SK-N-SH (cell line): Measurements from ENCODE around the gene MVB12B. TPM values are rescaled to one million over a fixed set of nuclear protein-coding genes. Genes with fewer than 3 reads are reported as not detected.
A peak's percentile ranks its signal among the peaks of the same experiment; 100 is the strongest.

Source experiments
- CTCF ChIA-PET: fragments of 300-600, 350-600 bp; formaldehyde crosslinking; extraction: SDS; loops from one replicate; lab custom pipeline; 2021; lab: Yijun Ruan, JAX
- POLR2A ChIA-PET: fragments of 350-600 bp; sonication (Branson Sonifier 250); formaldehyde crosslinking; extraction: SDS; loops from one replicate; lab custom pipeline; 2020; ENCODE audit warnings: antibody characterized with exemption, inconsistent platforms; lab: Yijun Ruan, JAX
- DNase-seq: peaks from one replicate; pipeline ENCODE4 v3.0.0; 2012
- H2AFZ ChIP-seq: fragments of 200-600 bp; sonication (generic); 2 replicates; pipeline ENCODE4 v1.8.1; 2016; ENCODE audit warnings: antibody characterized with exemption, mild to moderate bottlenecking, low read depth
- H3F3A ChIP-seq: fragments of 200-600 bp; sonication (generic); replicated peaks from 2 replicates; pipeline ENCODE3; 2016; ENCODE audit warnings: antibody characterized with exemption, mild to moderate bottlenecking; ENCODE audit not compliant: insufficient read depth
- H3K27ac ChIP-seq, 2 experiments: fragments of 200-500 bp in 1 of 2; fragments of 200-600 bp in 1 of 2; sonication (Bioruptor generic) in 1 of 2; sonication (generic), shearing (Covaris generic) in 1 of 2; 2 replicates each; pipeline versions ENCODE4 v1.5.1 to v1.6.1; 2014 to 2016; ENCODE audit warnings: low read depth in 2 of 2, inconsistent platforms in 1 of 2, low read length in 1 of 2, mild to moderate bottlenecking in 1 of 2, mixed read lengths in 1 of 2
- H3K27me3 ChIP-seq: fragments of 200-600 bp; sonication (generic), shearing (Covaris generic); 2 replicates; pipeline ENCODE4 v1.6.1; 2016; ENCODE audit warnings: mixed run types; ENCODE audit not compliant: insufficient read depth
- H3K36me3 ChIP-seq, 2 experiments: fragments of 200-500 bp in 1 of 2; fragments of 200-600 bp in 1 of 2; sonication (Bioruptor generic) in 1 of 2; sonication (generic) in 1 of 2; replicated peaks in 1 of 2; 2 replicates each; pipeline versions ENCODE3 to v1.5.1; 2014 to 2016; ENCODE audit warnings: low read length in 1 of 2, mild to moderate bottlenecking in 1 of 2; ENCODE audit not compliant: insufficient read depth in 2 of 2, control insufficient read depth in 1 of 2
- H3K4me1 ChIP-seq, 2 experiments: fragments of 200-500 bp in 1 of 2; fragments of 200-600 bp in 1 of 2; sonication (Bioruptor generic) in 1 of 2; sonication (generic), shearing (Covaris generic) in 1 of 2; 2 replicates each; pipeline versions ENCODE4 v1.5.1 to v1.6.1; 2014 to 2016; ENCODE audit warnings: low read depth in 1 of 2, low read length in 1 of 2, mixed run types in 1 of 2; ENCODE audit not compliant: insufficient read depth in 2 of 2, control insufficient read depth in 1 of 2
- H3K4me2 ChIP-seq: fragments of 200-600 bp; sonication (generic), shearing (Covaris generic); 2 replicates; pipeline ENCODE4 v1.6.1; 2017; ENCODE audit warnings: mixed run types
- H3K4me3 ChIP-seq, 2 experiments: fragments of 200-500 bp in 1 of 2; fragments of 200-600 bp in 1 of 2; sonication (Bioruptor generic) in 1 of 2; sonication (generic), shearing (Covaris generic) in 1 of 2; 2 replicates each; pipeline versions ENCODE4 v1.5.1 to v1.8.1; 2014 to 2016; ENCODE audit warnings: low read depth in 2 of 2, inconsistent platforms in 1 of 2, low read length in 1 of 2, mild to moderate bottlenecking in 1 of 2, mixed read lengths in 1 of 2, moderate library complexity in 1 of 2
- H3K79me2 ChIP-seq: fragments of 200-600 bp; sonication (generic); 2 replicates; pipeline ENCODE4 v1.8.1; 2017; ENCODE audit warnings: mild to moderate bottlenecking; ENCODE audit not compliant: insufficient read depth
- H3K9ac ChIP-seq: fragments of 200-600 bp; sonication (generic); 2 replicates; pipeline ENCODE4 v1.6.1; 2017; ENCODE audit warnings: mixed run types
- H3K9me2 ChIP-seq: fragments of 200-600 bp; sonication (generic); 2 replicates; pipeline ENCODE4 v1.6.1; 2017; ENCODE audit warnings: mixed run types
- H3K9me3 ChIP-seq: fragments of 200-600 bp; sonication (generic); 2 replicates; pipeline ENCODE4 v1.6.1; 2017; ENCODE audit warnings: mixed run types, mild to moderate bottlenecking, moderate library complexity
- H4K20me1 ChIP-seq: fragments of 200-600 bp; sonication (generic); 2 replicates; pipeline ENCODE4 v1.6.1; 2017; ENCODE audit warnings: mild to moderate bottlenecking, mixed run types; ENCODE audit not compliant: insufficient read depth
- CHD2 ChIP-seq: fragments of 150-350 bp; IDR thresholded peaks from 2 replicates; pipeline ENCODE4 v1.6.1; 2018; ENCODE audit warnings: low read length; ENCODE audit not compliant: partially characterized antibody
- ELF1 ChIP-seq: IDR thresholded peaks from 2 replicates; pipeline ENCODE4 v1.4.0; 2012
- FOSL2 ChIP-seq: IDR thresholded peaks from 2 replicates; pipeline ENCODE4 v1.4.0; 2012; ENCODE audit warnings: low read depth, mild to moderate bottlenecking, moderate library complexity, borderline replicate concordance
- GABPA ChIP-seq: IDR thresholded peaks from 2 replicates; pipeline ENCODE4 v1.4.0; 2012; ENCODE audit warnings: low read depth, mild to moderate bottlenecking
- IRF3 ChIP-seq: fragments of 150-350 bp; IDR thresholded peaks from 2 replicates; pipeline ENCODE4 v1.6.1; 2016; ENCODE audit warnings: mild to moderate bottlenecking, low read depth, low read length
- JUND ChIP-seq: IDR thresholded peaks from 2 replicates; pipeline ENCODE4 v1.4.0; 2012
- MAX ChIP-seq: IDR thresholded peaks from 2 replicates; pipeline ENCODE4 v1.4.0; 2012; ENCODE audit warnings: low read depth
- MXI1 ChIP-seq: IDR thresholded peaks from 2 replicates; pipeline ENCODE4 v1.6.1; 2012; ENCODE audit warnings: mild to moderate bottlenecking, low read depth, low read length, improper control_type of control experiment
- NRF1 ChIP-seq: IDR thresholded peaks from 2 replicates; pipeline ENCODE4 v1.6.1; 2012; ENCODE audit warnings: low read depth, mild to moderate bottlenecking, low read length
- RXRA ChIP-seq: IDR thresholded peaks from 2 replicates; pipeline ENCODE4 v1.4.0; 2012; ENCODE audit warnings: low read depth, mild to moderate bottlenecking, borderline replicate concordance
- TCF12 ChIP-seq: IDR thresholded peaks from 2 replicates; pipeline ENCODE4 v1.4.0; 2012
- TEAD4 ChIP-seq: IDR thresholded peaks from 2 replicates; pipeline ENCODE4 v1.4.0; 2012; ENCODE audit warnings: mild to moderate bottlenecking, borderline replicate concordance; ENCODE audit not compliant: insufficient read depth
- USF1 ChIP-seq: IDR thresholded peaks from 2 replicates; pipeline ENCODE4 v1.4.0; 2012; ENCODE audit warnings: low read depth, borderline replicate concordance
- ZBTB33 ChIP-seq: IDR thresholded peaks from 2 replicates; pipeline ENCODE4 v1.4.0; 2012; ENCODE audit warnings: low read depth, borderline replicate concordance
- WGBS: methylation state at CpG from one replicate; pipeline ENCODE4 v1.1.6; 2017; ENCODE audit warnings: low lambda C conversion rate; 5-methylcytosine and 5-hydroxymethylcytosine counted together
- polyA plus RNA-seq, 3 experiments: library from polyadenylated mRNA; depleted of rRNA; stranded (reverse); fragments of >200 nt; gene quantifications; 2 replicates each; pipeline ENCODE4 v1.2.3, GENCODE V29; 2012

Gene MVB12B
- polyA plus RNA-seq, 1 of the 3 experiments (the other 2 are of a cell fraction), result 5.1 TPM

GRCh38 chr9:126532951-126533925 is 206.6 kb downstream of the MVB12B start:
- Histone ChIP-seq H4K20me1 (no peaks in the 10 kb centered on the region), H3K9me2 (no peaks in the 10 kb centered on the region), H3K9ac (no peak overlapping the region), H3K9me3 (no peaks in the 10 kb centered on the region), H3K4me3 (no peak overlapping the region), H3K36me3 (no peaks in the 10 kb centered on the region), H2AFZ (no peak overlapping the region), H3F3A (no peaks in the 10 kb centered on the region), H3K79me2 (no peaks in the 10 kb centered on the region), H3K27ac (peak overlapping the region in 1 of 2 experiments; percentile 96; a peak in 2 of 4 replicates), H3K27me3 (peaks cover 28% of the 10 kb centered on the region; the same call in 1 of the 2 replicates), H3K4me2 (no peak overlapping the region), H3K4me1 (peaks cover 0 to 67% of the 10 kb centered on the region in 2 experiments; a peak in 2 of 4 replicates)
- ChIA-PET CTCF (interaction anchor here (0.8 to 5.3 kb wide), 14 partner anchors 12 to 249 kb away, joined by 3 to 61 read pairs (median 8); no protein-coding TSS in a partner anchor), POLR2A (interaction anchor here (0.7 to 3.5 kb wide), 5 partner anchors 11 to 23 kb away, joined by 3 to 44 read pairs (median 8); no protein-coding TSS in a partner anchor)
- 83% methylated on average over 21 of the region's 24 CpGs for WGBS
- TF ChIP-seq JUND (no peak), ZBTB33 (no peak), ELF1 (no peak), GABPA (no peak)
- peak; percentile 24 for DNase-seq

GRCh38 chr9:126533926-126534310 is 207.3 kb downstream of the MVB12B start:
- ChIA-PET POLR2A (interaction anchor here (2.8 to 3.5 kb wide), 2 partner anchors 11 to 16 kb away, joined by 22 to 44 read pairs; no protein-coding TSS in a partner anchor), CTCF (interaction anchor here (1.1 to 5.3 kb wide), 8 partner anchors 13 to 33 kb away, joined by 3 to 61 read pairs (median 10); no protein-coding TSS in a partner anchor)
- no peak overlapping the region for H3K9ac ChIP-seq
- H3K4me1 ChIP-seq, result peaks cover 0 to 62% of the 10 kb centered on the region in 2 experiments; a peak in 2 of 4 replicates
- no peak overlapping the region for H3K4me3 ChIP-seq
- no peaks in the 10 kb centered on the region for H3K36me3 ChIP-seq
- DNase-seq, result no peak
- H3K27me3 ChIP-seq, result peaks cover 28% of the 10 kb centered on the region; the same call in 1 of the 2 replicates
- H2AFZ ChIP-seq, result no peak overlapping the region
- no peaks in the 10 kb centered on the region for H3K9me2 ChIP-seq
- 79% methylated on average over 15 of the region's 15 CpGs for WGBS
- H3K9me3 ChIP-seq, result no peaks in the 10 kb centered on the region
- H3F3A ChIP-seq, result no peaks in the 10 kb centered on the region
- H3K4me2 ChIP-seq, result no peak overlapping the region
- no peaks in the 10 kb centered on the region for H3K79me2 ChIP-seq
- peak overlapping the region in 1 of 2 experiments; percentile 96; a peak in 2 of 4 replicates for H3K27ac ChIP-seq
- no peaks in the 10 kb centered on the region for H4K20me1 ChIP-seq
- TF ChIP-seq RXRA (no peak), NRF1 (no peak), ZBTB33 (no peak), MAX (no peak), TCF12 (no peak), USF1 (no peak), MXI1 (no peak), IRF3 (no peak), FOSL2 (no peak), ELF1 (no peak), JUND (no peak), TEAD4 (no peak), GABPA (no peak), CHD2 (no peak)
